HepG2 (cell line): ENCODE measurements around the gene IGFBP6. TPM values are rescaled to one million over a fixed set of nuclear protein-coding genes. Genes with fewer than 3 reads are reported as not detected.

Experiments
- ATAC-seq: fragments of 200-7000 bp; cut with Tn5 transposase; 3 replicates; pipeline ENCODE4 v1.9.1; 2020; ENCODE audit warnings: mild to moderate bottlenecking, moderate library complexity
- BruUV-seq: library from RNA; stranded (reverse); fragments of 400-500 nt; replicated peaks from 2 replicates; lab custom pipeline; 2021; lab: Mats Ljungman, UMichigan
- CTCF ChIA-PET: fragments of 300-600 bp; formaldehyde crosslinking; extraction: SDS; loops from one replicate; lab custom pipeline; 2021; ENCODE audit warnings: low total read pairs, inconsistent platforms, low intra/inter-chr PET ratio; lab: Yijun Ruan, JAX
- POLR2A ChIA-PET: fragments of 350-600 bp; sonication (Branson Sonifier 250); formaldehyde crosslinking; loops from one replicate; lab custom pipeline; 2020; ENCODE audit warnings: antibody characterized with exemption, inconsistent platforms; lab: Yijun Ruan, JAX
- DNase-seq: peaks from one replicate; pipeline ENCODE4 v3.0.0-alpha.2; 2015; ENCODE audit warnings: low spot score
- FAIRE-seq: peaks from 3 replicates; lab custom pipeline; 2011; peaks lifted over from hg19 to GRCh38; lab: Jason Lieb, UNC
- H2AFZ ChIP-seq: one replicate; pipeline ENCODE4 v1.6.1; 2011; ENCODE audit warnings: low read length, inconsistent platforms
- H3K27ac ChIP-seq: fragments of 300-600 bp; 3 replicates; pipeline ENCODE4 v1.8.0; 2011; ENCODE audit warnings: mixed run types, mild to moderate bottlenecking, mixed read lengths, low read length, inconsistent platforms; ENCODE audit not compliant: insufficient read depth; ENCODE audit errors: extremely low read length
- H3K27me3 ChIP-seq, 2 experiments: fragments of 200-600 bp in 1 of 2; 2 replicates in 1 of 2; 3 replicates in 1 of 2; pipeline versions ENCODE4 v1.6.0 to v1.8.0; 2011; ENCODE audit warnings: low read length in 2 of 2, mild to moderate bottlenecking in 2 of 2, moderate library complexity in 2 of 2, inconsistent platforms in 1 of 2; ENCODE audit not compliant: insufficient read depth in 2 of 2, control insufficient read depth in 1 of 2
- H3K36me3 ChIP-seq, 2 experiments: fragments of 200-600 bp in 1 of 2; replicated peaks in 1 of 2; 2 replicates in 1 of 2; 3 replicates in 1 of 2; pipeline versions ENCODE4 v1.5.1 to v1.8.0; 2011; ENCODE audit warnings: low read length in 2 of 2, inconsistent platforms in 1 of 2; ENCODE audit not compliant: insufficient read depth in 2 of 2, control insufficient read depth in 1 of 2
- H3K4me1 ChIP-seq: 2 replicates; pipeline ENCODE4 v1.5.1; 2012; ENCODE audit warnings: low read length, inconsistent platforms; ENCODE audit not compliant: insufficient read depth
- H3K4me2 ChIP-seq: 2 replicates; pipeline ENCODE4 v1.6.0; 2011; ENCODE audit warnings: low read depth, low read length, inconsistent platforms
- H3K4me3 ChIP-seq, 3 experiments: fragments of 200-600 bp in 1 of 3; sonication (generic), shearing (Covaris generic) in 1 of 3; replicated peaks in 1 of 3; 2 replicates each; pipeline ENCODE4 v1.5.1; 2011 to 2016; ENCODE audit warnings: low read length in 3 of 3, inconsistent platforms in 2 of 3, low read depth in 2 of 3, mild to moderate bottlenecking in 2 of 3, control low read depth in 1 of 3, mixed read lengths in 1 of 3; ENCODE audit not compliant: insufficient read depth in 1 of 3
- H3K79me2 ChIP-seq: one replicate; pipeline ENCODE4 v1.6.1; 2011; ENCODE audit warnings: low read length, inconsistent platforms; ENCODE audit not compliant: insufficient read depth
- H3K9ac ChIP-seq: 2 replicates; pipeline ENCODE4 v1.6.0; 2011; ENCODE audit warnings: mild to moderate bottlenecking, low read depth, low read length, inconsistent platforms; ENCODE audit not compliant: insufficient read depth
- H3K9me3 ChIP-seq: 2 replicates; pipeline ENCODE4 v1.5.1; 2012; ENCODE audit warnings: mild to moderate bottlenecking, low read length
- H4K20me1 ChIP-seq: 2 replicates; pipeline ENCODE4 v1.6.0; 2011; ENCODE audit warnings: inconsistent platforms, mild to moderate bottlenecking, low read length, moderate library complexity; ENCODE audit not compliant: insufficient read depth
- AHR ChIP-seq: IDR thresholded peaks from 2 replicates; pipeline ENCODE4 v1.6.1; 2018; ENCODE audit warnings: missing genetic modification reagents, missing compliant biosample characterization
- DR1 ChIP-seq: sonication (generic); formaldehyde crosslinking; IDR thresholded peaks from 2 replicates; pipeline ENCODE4 v1.8.0; 2021; ENCODE audit warnings: mild to moderate bottlenecking, missing genetic modification reagents, inconsistent platforms
- IKZF4 ChIP-seq: sonication (generic); formaldehyde crosslinking; IDR thresholded peaks from 2 replicates; pipeline ENCODE4 v1.5.1; 2020; ENCODE audit warnings: borderline replicate concordance, mild to moderate bottlenecking, low read depth, missing genetic modification reagents; ENCODE audit errors: not compliant biosample characterization
- MAFF ChIP-seq: IDR thresholded peaks from 2 replicates; pipeline ENCODE4 v1.6.1; 2011; ENCODE audit warnings: low read depth, low read length, improper control_type of control experiment
- RBM22 ChIP-seq: fragments of 200-400 bp; formaldehyde crosslinking; optimal IDR thresholded peaks from 2 replicates; pipeline ENCODE3; 2017; ENCODE audit warnings: mild to moderate bottlenecking, low read length, moderate library complexity
- RFX1 ChIP-seq: fragments of 450-650 bp; IDR thresholded peaks from 2 replicates; pipeline ENCODE4 v1.6.1; 2017
- SIN3A ChIP-seq: IDR thresholded peaks from 2 replicates; pipeline ENCODE4 v1.6.1; 2011; ENCODE audit warnings: low read depth, mild to moderate bottlenecking, control low read depth, low read length, borderline replicate concordance
- SOX6 ChIP-seq, 2 experiments: fragments of 450-650 bp in 1 of 2; sonication (generic) in 1 of 2; formaldehyde crosslinking in 1 of 2; IDR thresholded peaks; 2 replicates each; pipeline versions ENCODE4 v1.4.0 to v1.6.1; 2017 to 2020; ENCODE audit warnings: antibody characterized with exemption in 1 of 2, mild to moderate bottlenecking in 1 of 2, missing genetic modification reagents in 1 of 2
- ZBED4 ChIP-seq: sonication (generic); formaldehyde crosslinking; IDR thresholded peaks from 2 replicates; pipeline ENCODE4 v1.4.0; 2020; ENCODE audit warnings: missing genetic modification reagents, borderline replicate concordance
- ZBTB49 ChIP-seq: sonication (generic); formaldehyde crosslinking; IDR thresholded peaks from 2 replicates; pipeline ENCODE4 v1.4.0; 2020; ENCODE audit warnings: missing genetic modification reagents, borderline replicate concordance
- ZNF432 ChIP-seq: sonication (generic); formaldehyde crosslinking; IDR thresholded peaks from 2 replicates; pipeline ENCODE4 v1.5.0; 2020; ENCODE audit warnings: missing genetic modification reagents, mild to moderate bottlenecking, borderline replicate concordance
- ZNF441 ChIP-seq: sonication (generic); formaldehyde crosslinking; IDR thresholded peaks from 2 replicates; pipeline ENCODE4 v1.7.0; 2021; ENCODE audit warnings: missing genetic modification reagents, borderline replicate concordance
- WGBS: methylation state at CpG from one replicate; pipeline ENCODE4 v1.1.6; 2017; ENCODE audit warnings: low lambda C conversion rate; 5-methylcytosine and 5-hydroxymethylcytosine counted together
- in situ Hi-C: cut with HindIII; loops from 2 replicates; pipeline ENCODE4 v1.10.0; 2017; ENCODE audit warnings: low pct_unique_long_range_greater_than_20kb; ENCODE audit not compliant: extremely low pct_ligation_motif_present
- intact Hi-C: fragments of 100-400 bp; cut with micrococcal nuclease; formaldehyde crosslinking; loops from one replicate; pipeline ENCODE4 v1.10.0; 2022; ENCODE audit not compliant: unreplicated experiment
- polyA plus RNA-seq, 8 experiments: library from polyadenylated mRNA; depleted of rRNA in 3 of 8; stranded (reverse) in 7 of 8; unstranded in 1 of 8; fragments of >200 nt; fragmentation: Illumina TruSeq in 4 of 8; extraction: Trizol in 4 of 8; gene quantifications; 2 replicates each; pipeline versions ENCODE4 v1.2.1 to v1.2.3, GENCODE V29; 2011 to 2016; ENCODE audit warnings: low read depth in 4 of 8, missing spikeins in 1 of 8, mixed read lengths in 1 of 8; ENCODE audit not compliant: insufficient read depth in 1 of 8
- total RNA-seq, 5 experiments: library from RNA; depleted of rRNA; stranded (reverse); fragments of >200 nt; fragmentation: Illumina TruSeq; extraction: Trizol; gene quantifications; 2 replicates each; pipeline ENCODE4 v1.2.3, GENCODE V29; 2016; ENCODE audit warnings: low read depth in 1 of 5

The IGFBP6 gene
- total and polyA plus RNA-seq, 2 of the 13 experiments (the other 11 are each of a cell fraction or from before 2014, with no cell fraction given): 3.9 to 25.2 TPM

GRCh38 chr12:53082637-53083175, 14.8 kb upstream of the IGFBP6 start:
- no TSS peak for BruUV-seq
- intact Hi-C loops (no loop called here), in situ Hi-C loops (no loop called here)
- Histone ChIP-seq H3K4me2 (no peak overlapping the region), H3K79me2 (no peaks in the 10 kb centered on the region), H3K4me1 (peaks cover 25% of the 10 kb centered on the region), H4K20me1 (no peaks in the 10 kb centered on the region), H3K27me3 (no peaks in the 10 kb centered on the region; a peak in 1 of 5 replicates), H3K36me3 (no peaks in the 10 kb centered on the region), H2AFZ (no peak overlapping the region), H3K9me3 (no peaks in the 10 kb centered on the region), H3K27ac (no peak overlapping the region), H3K9ac (no peak overlapping the region), H3K4me3 (no peak overlapping the region)
- FAIRE-seq: no peak
- no peak for ATAC-seq
- TF ChIP-seq SIN3A: no peak
- no peak for TF ChIP-seq IKZF4 (CRISPR knock-in tag)
- no peak for TF ChIP-seq RBM22
- TF ChIP-seq ZBTB49: no peak
- no peak for TF ChIP-seq AHR
- no peak for TF ChIP-seq RFX1
- no peak for TF ChIP-seq SOX6 (IDR thresholded peaks at IDR 0.05)
- no peak for TF ChIP-seq SOX6 (CRISPR knock-in tag; IDR thresholded peaks at IDR 0.05)
- no peak for TF ChIP-seq ZNF432
- TF ChIP-seq ZNF441 (CRISPR knock-in tag): no peak
- no peak for TF ChIP-seq DR1
- TF ChIP-seq ZBED4 (CRISPR knock-in tag): no peak
- TF ChIP-seq MAFF: no peak
- ChIA-PET CTCF (no interaction called here), POLR2A (no interaction called here)
- 3% methylated on average over 2 of the region's 2 CpGs for WGBS
- no peak for DNase-seq
